Measurements from ENCODE around the gene NUDT16.

The NUDT16 gene

GRCh38 chr3:131386429-131387165 is 5.0 kb downstream of the NUDT16 start:
- no peak for DNase-seq

- no peak for DNase-seq
Measured at GRCh38 chr3:131387796-131388489, 6.4 kb downstream of the NUDT16 start.

- DNase-seq: no peak
Measured at GRCh38 chr3:131388490-131388799, 6.9 kb downstream of the NUDT16 start.

DNA sequence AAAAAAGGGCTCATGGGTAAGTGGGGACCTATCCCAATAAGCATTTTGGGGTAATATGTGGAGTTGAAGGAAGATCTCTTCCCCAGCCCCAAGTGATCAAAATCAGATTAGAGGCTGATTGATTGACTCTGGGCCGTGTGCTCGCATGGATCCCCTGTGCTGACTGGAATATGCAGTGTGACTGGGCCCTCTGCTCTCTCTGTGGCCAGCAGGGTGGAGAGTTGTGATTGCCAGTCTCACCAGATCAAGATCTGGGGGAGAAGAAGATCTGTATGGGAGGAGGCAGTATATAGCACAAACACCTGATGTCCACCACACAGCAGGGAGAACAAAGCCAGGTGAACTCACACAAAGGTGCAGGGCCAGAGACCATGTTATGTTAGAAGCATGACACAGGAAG is 8.8 kb downstream of the NUDT16 start:
- no peak for DNase-seq

GRCh38 chr3:131393051-131393450 is 11.5 kb downstream of the NUDT16 start:
- no peak for DNase-seq

- no peak for DNase-seq
Measured at GRCh38 chr3:131393868-131394267, 12.3 kb downstream of the NUDT16 start.

DNA sequence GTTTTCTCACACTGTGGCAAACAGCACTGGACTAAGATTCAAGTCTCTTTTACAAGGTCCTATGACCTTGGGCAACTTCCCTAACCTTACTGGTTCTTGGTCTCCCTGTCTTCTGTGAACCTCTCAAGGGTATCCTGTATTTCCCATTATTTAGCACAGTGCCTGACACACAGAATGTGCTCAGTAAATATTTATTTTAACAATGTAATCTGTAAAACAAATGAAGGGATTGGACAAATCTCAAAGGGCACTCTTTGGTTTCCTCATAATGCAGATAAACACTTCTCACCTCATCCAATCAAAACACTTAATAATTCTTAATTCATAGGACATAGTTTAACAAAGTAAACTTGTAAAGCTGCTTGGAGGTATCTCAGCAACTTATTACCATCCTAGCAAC is 12.8 kb downstream of the NUDT16 start:
- no peak for DNase-seq

DNA sequence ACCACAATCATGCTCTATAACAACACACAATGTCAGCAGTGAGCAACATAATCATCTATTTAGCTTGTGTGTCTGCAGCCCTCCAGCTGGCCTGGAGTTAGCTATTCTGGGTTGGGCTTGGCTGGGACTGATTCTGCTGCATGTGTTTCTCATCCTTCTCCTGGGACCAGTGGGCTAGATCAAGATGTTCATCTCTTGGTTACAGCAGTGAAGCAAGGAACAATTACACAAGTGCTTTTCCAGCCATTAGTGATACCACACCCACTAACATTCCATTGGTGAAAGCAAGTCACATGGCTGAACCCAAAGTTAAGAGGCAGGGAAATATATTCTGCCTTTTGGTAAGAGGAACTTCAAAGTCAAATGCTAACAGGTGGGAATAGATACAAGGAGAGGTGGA is 14.6 kb downstream of the NUDT16 start:
- DNase-seq: no peak

DNA sequence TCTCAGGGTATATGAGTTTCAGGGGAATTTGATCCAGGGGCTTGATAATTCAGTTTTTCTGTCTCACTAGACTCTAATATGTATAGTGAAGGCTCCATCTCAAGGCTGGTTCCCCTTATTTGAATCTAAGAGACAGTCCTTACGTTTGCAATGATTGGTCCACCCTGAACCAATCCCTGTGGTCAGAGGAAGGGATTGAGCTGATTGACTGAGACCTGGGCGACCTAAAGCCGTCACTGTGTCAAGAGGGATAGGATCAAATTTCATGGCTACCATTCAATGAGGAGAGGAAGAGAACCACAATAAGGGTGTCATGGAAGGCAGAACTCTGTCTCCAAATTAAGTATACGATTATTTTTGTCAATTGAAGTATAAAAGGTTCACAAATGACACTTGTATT is 16.3 kb downstream of the NUDT16 start:
- DNase-seq: no peak

GRCh38 chr3:131401978-131402377 is 20.4 kb downstream of the NUDT16 start:
- no peak for DNase-seq

- no peak for DNase-seq
Measured at GRCh38 chr3:131402391-131403039, 20.9 kb downstream of the NUDT16 start.

GRCh38 chr3:131403216-131403895 is 21.8 kb downstream of the NUDT16 start:
- DNase-seq: no peak

- no peak for DNase-seq
Measured at GRCh38 chr3:131405411-131405810, 23.8 kb downstream of the NUDT16 start.

- DNase-seq: no peak
Measured at GRCh38 chr3:131406274-131406673, 24.7 kb downstream of the NUDT16 start.

- no peak for DNase-seq
Measured at GRCh38 chr3:131417751-131418150, 36.2 kb downstream of the NUDT16 start.

DNA sequence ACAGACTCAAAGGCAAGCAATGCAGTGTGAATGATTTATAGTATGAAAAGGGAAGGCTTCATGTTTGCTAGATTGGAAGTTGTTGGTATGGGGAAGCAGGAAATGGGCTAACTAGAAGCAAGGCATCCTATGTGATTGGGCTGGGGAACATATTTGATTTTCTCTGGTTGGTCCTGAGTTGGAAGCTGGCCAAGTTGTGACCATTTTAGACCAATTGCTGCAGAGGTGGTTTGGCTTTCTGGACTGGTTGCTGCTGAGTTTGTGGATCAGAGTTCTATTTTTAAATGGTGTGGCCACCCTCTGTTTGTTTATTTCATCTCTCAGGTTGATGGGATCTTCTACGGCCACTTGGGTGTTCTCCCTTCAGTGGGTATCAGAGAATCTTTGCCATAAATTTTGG is 39.7 kb downstream of the NUDT16 start:
- DNase-seq: no peak

DNA sequence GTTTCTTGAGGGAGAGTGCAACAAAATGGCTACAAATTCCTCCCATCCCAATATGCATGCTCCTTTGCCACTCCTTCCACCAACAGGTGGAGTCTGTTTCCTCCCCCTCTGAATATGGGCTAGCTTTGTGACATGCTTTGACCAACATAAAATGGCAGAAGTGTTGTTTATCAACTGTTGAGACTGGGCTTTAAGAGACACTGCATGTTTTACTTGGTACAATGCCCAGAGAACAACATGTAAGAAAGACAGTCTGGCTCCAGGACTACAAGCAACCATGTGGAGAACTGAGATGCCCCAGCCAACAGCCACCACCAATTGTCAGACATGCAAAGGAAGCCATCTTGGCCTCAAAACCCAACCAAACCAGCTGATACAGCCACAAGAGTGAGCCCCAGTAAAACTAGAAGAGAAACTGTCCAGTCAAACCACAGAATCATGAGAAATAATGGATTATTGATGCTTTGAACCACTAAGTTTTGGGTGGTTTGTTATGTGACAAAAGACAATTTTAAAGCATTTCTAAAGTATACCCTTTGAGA is 40.5 kb downstream of the NUDT16 start:
- DNase-seq: no peak

DNA sequence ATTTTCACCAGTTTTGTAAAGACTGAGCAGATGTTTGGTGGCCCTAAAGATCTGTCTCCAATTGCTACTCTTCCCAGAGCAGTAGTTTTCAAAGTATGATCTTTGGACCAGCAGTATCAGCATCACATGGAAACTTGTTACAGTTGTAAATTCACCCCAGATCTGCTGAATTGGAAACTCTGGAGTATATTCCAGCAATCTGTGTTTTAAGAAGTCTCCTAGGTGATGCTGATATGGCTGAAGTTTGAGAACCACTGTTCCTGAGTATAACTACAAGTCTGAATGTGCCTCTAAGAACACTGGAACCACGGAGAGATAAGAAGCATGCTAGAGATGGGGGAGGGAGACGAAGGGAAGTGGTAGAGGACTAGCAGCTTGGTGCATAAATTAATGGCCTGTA is 45.7 kb downstream of the NUDT16 start:
- no peak for DNase-seq

GRCh38 chr3:131431754-131432153 is 50.2 kb downstream of the NUDT16 start:
- DNase-seq: no peak

- DNase-seq: no peak
Measured at GRCh38 chr3:131432441-131432840, 50.9 kb downstream of the NUDT16 start.

DNA sequence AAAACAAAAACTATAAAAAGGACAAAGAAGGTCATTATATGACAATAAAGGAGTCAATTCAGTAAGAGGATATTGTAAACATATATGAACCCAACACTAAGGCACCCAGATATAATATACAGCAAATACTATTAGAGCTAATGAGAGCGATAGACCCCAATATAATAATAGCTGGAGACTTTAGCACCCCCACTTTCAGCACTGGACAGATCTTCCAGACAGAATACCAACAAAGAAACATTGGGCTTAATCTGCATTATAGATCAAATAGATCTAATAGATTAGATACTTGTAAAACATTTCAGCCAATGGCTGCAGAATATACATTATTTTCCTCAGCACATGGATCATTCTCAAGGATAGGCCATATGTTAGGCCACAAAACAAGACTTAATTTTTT is 53.4 kb downstream of the NUDT16 start:
- DNase-seq: no peak

All from activated CD4-positive, alpha-beta T cell treated with anti-CD3 and anti-CD28 coated beads, Interleukin-2, amount 50 U/mL, for 1 hour (primary cell).